B cell (primary cell): ENCODE measurements around the gene VIPR2. TPM values are rescaled to one million over a fixed set of nuclear protein-coding genes. Genes with fewer than 3 reads are reported as not detected.

ENCODE experiments used
- ATAC-seq: fragments of 200-7000 bp; cut with Tn5 transposase; one replicate; pipeline ENCODE4 v1.10.0; 2021; ENCODE audit warnings: low read depth, mild to moderate bottlenecking, moderate number of reproducible peaks, moderate library complexity
- CTCF ChIA-PET: fragments of 350-600 bp; sonication (Branson Sonifier 250); formaldehyde crosslinking; loops from one replicate; lab custom pipeline; 2021; ENCODE audit warnings: antibody characterized with exemption, inconsistent platforms; lab: Charles Lee
- POLR2A ChIA-PET: fragments of 350-600 bp; sonication (Branson Sonifier 250); formaldehyde crosslinking; loops from one replicate; lab custom pipeline; 2021; ENCODE audit warnings: antibody characterized with exemption; lab: Charles Lee
- DNase-seq: peaks from one replicate; pipeline ENCODE4 v3.0.0; 2013
- H2AFZ ChIP-seq: 2 replicates; pipeline ENCODE4 v1.6.1; 2012; ENCODE audit warnings: mild to moderate bottlenecking, low read depth, low read length; ENCODE audit not compliant: insufficient read depth, poor library complexity, severe bottlenecking
- H3K27ac ChIP-seq, 2 donors: 1 replicate in 1 of 2; 2 replicates in 1 of 2; pipeline ENCODE4 v1.5.1; 2012 to 2013; ENCODE audit warnings: low read length in 2 of 2, mild to moderate bottlenecking in 2 of 2, moderate library complexity in 1 of 2
- H3K27me3 ChIP-seq, 4 experiments: fragments of 200-600 bp in 1 of 4; sonication (generic) in 1 of 4; replicated peaks in 1 of 4; 1 replicate in 2 of 4; 2 replicates in 2 of 4; pipeline versions ENCODE4 v1.6.1 to v1.7.0; 2013 to 2016; ENCODE audit warnings: low read length in 3 of 4, mild to moderate bottlenecking in 2 of 4, mixed read lengths in 1 of 4, moderate library complexity in 1 of 4; ENCODE audit not compliant: insufficient read depth in 4 of 4, control insufficient read depth in 3 of 4; ENCODE audit errors: control extremely low read depth in 1 of 4
- H3K36me3 ChIP-seq, 2 experiments: replicated peaks in 1 of 2; 1 replicate in 1 of 2; 2 replicates in 1 of 2; pipeline versions ENCODE4 v1.6.1 to v1.7.1; 2013; ENCODE audit warnings: low read length in 1 of 2; ENCODE audit not compliant: insufficient read depth in 2 of 2, control insufficient read depth in 1 of 2; ENCODE audit errors: control extremely low read depth in 1 of 2, extremely low read depth in 1 of 2
- H3K4me1 ChIP-seq, 2 donors: fragments of 200-600 bp in 1 of 2; sonication (generic) in 1 of 2; 1 replicate in 1 of 2; 2 replicates in 1 of 2; pipeline versions ENCODE4 v1.5.1 to v1.6.1; 2013 to 2017; ENCODE audit warnings: low read length in 2 of 2; ENCODE audit not compliant: control insufficient read depth in 2 of 2, insufficient read depth in 2 of 2
- H3K4me2 ChIP-seq: replicated peaks from 2 replicates; pipeline ENCODE3; 2012; ENCODE audit warnings: mild to moderate bottlenecking, low read depth, low read length; ENCODE audit not compliant: poor library complexity, severe bottlenecking
- H3K4me3 ChIP-seq, 5 experiments: fragments of 200-600 bp in 1 of 5; sonication (generic) in 1 of 5; 1 replicate in 3 of 5; 2 replicates in 2 of 5; pipeline versions ENCODE4 v1.5.1 to v1.7.0; 2011 to 2016; ENCODE audit warnings: low read length in 4 of 5, mild to moderate bottlenecking in 4 of 5, low read depth in 2 of 5, control low read depth in 1 of 5, moderate library complexity in 1 of 5; ENCODE audit not compliant: insufficient read depth in 1 of 5; ENCODE audit errors: control extremely low read depth in 1 of 5, extremely low read depth in 1 of 5
- H3K79me2 ChIP-seq: fragments of 200-600 bp; sonication (generic); one replicate; pipeline ENCODE4 v1.6.0; 2016; ENCODE audit warnings: low read length; ENCODE audit not compliant: control insufficient read depth, insufficient read depth
- H3K9ac ChIP-seq: fragments of 200-600 bp; sonication (generic); 2 replicates; pipeline ENCODE4 v1.6.1; 2017; ENCODE audit warnings: mild to moderate bottlenecking, low read length, moderate library complexity
- H3K9me3 ChIP-seq, 3 donors: one replicate each; pipeline versions ENCODE4 v1.6.1 to v1.7.1; 2013; ENCODE audit warnings: low read length in 2 of 3; ENCODE audit not compliant: control insufficient read depth in 2 of 3, insufficient read depth in 1 of 3; ENCODE audit errors: control extremely low read depth in 1 of 3
- H4K20me1 ChIP-seq: 2 replicates; pipeline ENCODE4 v1.6.0; 2012; ENCODE audit warnings: mild to moderate bottlenecking, low read length; ENCODE audit not compliant: insufficient read depth, control insufficient read depth, poor library complexity, severe bottlenecking
- H3K27ac Mint-ChIP-seq: one replicate; pipeline ENCODE4 v1.8.0; 2021; ENCODE audit warnings: mixed read lengths
- H3K27me3 Mint-ChIP-seq: one replicate; pipeline ENCODE4 v1.8.0; 2021; ENCODE audit warnings: mixed read lengths
- H3K4me1 Mint-ChIP-seq: one replicate; pipeline ENCODE4 v1.8.0; 2021; ENCODE audit warnings: mixed read lengths
- H3K4me3 Mint-ChIP-seq: one replicate; pipeline ENCODE4 v1.8.0; 2021; ENCODE audit warnings: mixed read lengths
- H3K9me3 Mint-ChIP-seq: one replicate; pipeline ENCODE4 v1.8.0; 2022; ENCODE audit warnings: mixed read lengths; ENCODE audit not compliant: insufficient read depth
- EZH2 ChIP-seq: IDR thresholded peaks from 2 replicates; pipeline ENCODE4 v1.6.1; 2012; ENCODE audit warnings: borderline replicate concordance, low read depth, mild to moderate bottlenecking, moderate library complexity, low read length; ENCODE audit not compliant: insufficient read depth, poor library complexity, severe bottlenecking
- WGBS: methylation state at CpG from one replicate; pipeline ENCODE4 v1.1.5; 2013; ENCODE audit warnings: missing lambda C conversion rate; ENCODE audit not compliant: insufficient coverage; 5-methylcytosine and 5-hydroxymethylcytosine counted together
- intact Hi-C: fragments of 100-400 bp; cut with micrococcal nuclease; formaldehyde crosslinking; loops from one replicate; pipeline ENCODE4 v1.10.0; 2022
- polyA plus RNA-seq: library from polyadenylated mRNA; depleted of rRNA; stranded (reverse); fragments of >200 nt; gene quantifications from 2 replicates; pipeline ENCODE4 v1.2.3, GENCODE V29; 2012
- total RNA-seq, 2 donors: library from RNA; stranded (reverse); fragments of 120-200 nt in 1 of 2; gene quantifications; 1 replicate in 1 of 2; 2 replicates in 1 of 2; pipeline versions ENCODE4 v1.2.3 to v1.2.4, GENCODE V29; 2013 to 2022
- TF ChIP-seq, protein P1 (sequence below): fragments of 200-600 bp; IDR thresholded peaks from one replicate; pipeline ENCODE4 v1.8.0; 2022; ENCODE audit warnings: antibody characterized with exemption, mild to moderate bottlenecking

The VIPR2 gene
- total and polyA plus RNA-seq, 2 donors (not counting 1 experiment from before 2014, with no cell fraction given), result not detected

DNA sequence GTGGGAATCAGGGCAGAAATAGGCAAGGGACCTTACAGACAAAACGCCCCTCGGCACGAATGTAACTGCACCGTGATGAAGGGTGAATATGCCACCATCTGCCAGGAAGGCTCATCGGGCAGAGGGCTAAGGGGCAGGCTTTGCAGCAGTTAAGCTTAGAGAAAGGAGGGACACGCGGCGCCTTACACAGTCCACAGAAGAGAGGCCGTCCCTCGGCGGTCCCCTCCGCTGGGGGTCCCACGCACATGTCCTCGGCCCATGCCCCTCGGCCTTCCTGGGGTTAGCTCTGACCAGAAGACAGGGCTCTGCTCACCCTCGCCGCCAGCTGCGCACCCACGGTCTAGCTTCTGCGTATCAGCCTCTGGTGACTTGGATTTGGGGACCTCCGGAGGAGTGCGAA lies 147.2 kb downstream of the VIPR2 start:
- no peak for TF ChIP-seq EZH2
- TF ChIP-seq, protein P1, sequence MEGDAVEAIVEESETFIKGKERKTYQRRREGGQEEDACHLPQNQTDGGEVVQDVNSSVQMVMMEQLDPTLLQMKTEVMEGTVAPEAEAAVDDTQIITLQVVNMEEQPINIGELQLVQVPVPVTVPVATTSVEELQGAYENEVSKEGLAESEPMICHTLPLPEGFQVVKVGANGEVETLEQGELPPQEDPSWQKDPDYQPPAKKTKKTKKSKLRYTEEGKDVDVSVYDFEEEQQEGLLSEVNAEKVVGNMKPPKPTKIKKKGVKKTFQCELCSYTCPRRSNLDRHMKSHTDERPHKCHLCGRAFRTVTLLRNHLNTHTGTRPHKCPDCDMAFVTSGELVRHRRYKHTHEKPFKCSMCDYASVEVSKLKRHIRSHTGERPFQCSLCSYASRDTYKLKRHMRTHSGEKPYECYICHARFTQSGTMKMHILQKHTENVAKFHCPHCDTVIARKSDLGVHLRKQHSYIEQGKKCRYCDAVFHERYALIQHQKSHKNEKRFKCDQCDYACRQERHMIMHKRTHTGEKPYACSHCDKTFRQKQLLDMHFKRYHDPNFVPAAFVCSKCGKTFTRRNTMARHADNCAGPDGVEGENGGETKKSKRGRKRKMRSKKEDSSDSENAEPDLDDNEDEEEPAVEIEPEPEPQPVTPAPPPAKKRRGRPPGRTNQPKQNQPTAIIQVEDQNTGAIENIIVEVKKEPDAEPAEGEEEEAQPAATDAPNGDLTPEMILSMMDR, result no peak
- CTCF ChIA-PET, result no interaction called here

DNA sequence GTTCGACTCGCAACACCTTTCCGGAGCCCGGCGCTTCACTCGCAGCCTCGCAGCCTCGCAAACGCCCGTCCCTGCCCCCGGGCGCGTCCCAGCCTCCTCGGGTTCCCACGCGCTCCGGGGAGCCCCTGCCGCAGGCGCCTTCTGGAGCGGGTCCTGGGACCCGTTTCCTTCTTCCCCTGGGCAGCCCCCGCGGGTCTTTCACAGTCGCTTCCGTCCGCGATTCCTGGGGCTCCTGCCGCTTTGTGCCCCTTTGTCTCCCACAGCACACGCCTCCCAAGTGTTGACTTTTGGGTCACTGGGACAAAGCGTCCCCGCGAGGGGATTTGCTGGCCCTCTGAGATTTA lies 147.6 kb downstream of the VIPR2 start:
- Histone ChIP-seq H2AFZ (no peak overlapping the region), H3K4me2 (no peak overlapping the region), H3K27me3 (peaks cover 0 to 4% (median 0%) of the 10 kb centered on the region in 4 experiments), H3K9me3 (peaks cover 0 to 31% (median 3%) of the 10 kb centered on the region in 3 donors), H3K9ac (no peak overlapping the region), H4K20me1 (no peaks in the 10 kb centered on the region), H3K4me1 (peaks cover 0 to 3% of the 10 kb centered on the region in 2 donors), H3K36me3 (no peaks in the 10 kb centered on the region), H3K27ac (no peak overlapping the region), H3K4me3 (no peak overlapping the region), H3K79me2 (no peaks in the 10 kb centered on the region)
- H3K4me1 Mint-ChIP-seq, result no peaks in the 10 kb centered on the region
- H3K4me3 Mint-ChIP-seq, result no peak overlapping the region
- H3K27ac Mint-ChIP-seq, result no peak overlapping the region
- DNase-seq (no peak), ATAC-seq (no peak)
- H3K27me3 Mint-ChIP-seq, result peaks cover 15% of the 10 kb centered on the region
- POLR2A ChIA-PET, result no interaction called here
- CTCF ChIA-PET, result no interaction called here
- TF ChIP-seq EZH2, result no peak
- TF ChIP-seq, protein P1, result no peak
- WGBS, result 64% methylated on average over 32 of the region's 32 CpGs
- peaks cover 4% of the 10 kb centered on the region for H3K9me3 Mint-ChIP-seq
- intact Hi-C loops, result no loop called here

More for the DNA sequence above, 147.2 kb downstream of the VIPR2 start:
- Histone ChIP-seq H3K27ac (no peak overlapping the region), H3K9ac (no peak overlapping the region), H4K20me1 (no peaks in the 10 kb centered on the region), H3K27me3 (peaks cover 0 to 4% (median 0%) of the 10 kb centered on the region in 4 experiments), H3K4me3 (no peak overlapping the region), H3K9me3 (peaks cover 0 to 31% (median 3%) of the 10 kb centered on the region in 3 donors), H3K79me2 (no peaks in the 10 kb centered on the region), H3K4me1 (peaks cover 0 to 3% of the 10 kb centered on the region in 2 donors), H2AFZ (no peak overlapping the region), H3K4me2 (no peak overlapping the region), H3K36me3 (no peaks in the 10 kb centered on the region)
- Mint-ChIP-seq H3K27me3 (peaks cover 13% of the 10 kb centered on the region), H3K9me3 (peaks cover 4% of the 10 kb centered on the region), H3K4me3 (no peak overlapping the region), H3K4me1 (no peaks in the 10 kb centered on the region), H3K27ac (no peak overlapping the region)
- ATAC-seq (no peak), DNase-seq (no peak)
- WGBS, result 90% methylated on average over 18 of the region's 22 CpGs
- intact Hi-C loops, result no loop called here
- POLR2A ChIA-PET, result no interaction called here
